ENCODE measurements around the gene EIF4G3. TPM values are rescaled to one million over a fixed set of nuclear protein-coding genes. Genes with fewer than 3 reads are reported as not detected.
"Not testable (repeated sequence)": the region's sequence is repeated elsewhere in the genome, so short reads cannot be mapped to it uniquely, and the experiment has no call there.

EIF4G3 gene, protein sequence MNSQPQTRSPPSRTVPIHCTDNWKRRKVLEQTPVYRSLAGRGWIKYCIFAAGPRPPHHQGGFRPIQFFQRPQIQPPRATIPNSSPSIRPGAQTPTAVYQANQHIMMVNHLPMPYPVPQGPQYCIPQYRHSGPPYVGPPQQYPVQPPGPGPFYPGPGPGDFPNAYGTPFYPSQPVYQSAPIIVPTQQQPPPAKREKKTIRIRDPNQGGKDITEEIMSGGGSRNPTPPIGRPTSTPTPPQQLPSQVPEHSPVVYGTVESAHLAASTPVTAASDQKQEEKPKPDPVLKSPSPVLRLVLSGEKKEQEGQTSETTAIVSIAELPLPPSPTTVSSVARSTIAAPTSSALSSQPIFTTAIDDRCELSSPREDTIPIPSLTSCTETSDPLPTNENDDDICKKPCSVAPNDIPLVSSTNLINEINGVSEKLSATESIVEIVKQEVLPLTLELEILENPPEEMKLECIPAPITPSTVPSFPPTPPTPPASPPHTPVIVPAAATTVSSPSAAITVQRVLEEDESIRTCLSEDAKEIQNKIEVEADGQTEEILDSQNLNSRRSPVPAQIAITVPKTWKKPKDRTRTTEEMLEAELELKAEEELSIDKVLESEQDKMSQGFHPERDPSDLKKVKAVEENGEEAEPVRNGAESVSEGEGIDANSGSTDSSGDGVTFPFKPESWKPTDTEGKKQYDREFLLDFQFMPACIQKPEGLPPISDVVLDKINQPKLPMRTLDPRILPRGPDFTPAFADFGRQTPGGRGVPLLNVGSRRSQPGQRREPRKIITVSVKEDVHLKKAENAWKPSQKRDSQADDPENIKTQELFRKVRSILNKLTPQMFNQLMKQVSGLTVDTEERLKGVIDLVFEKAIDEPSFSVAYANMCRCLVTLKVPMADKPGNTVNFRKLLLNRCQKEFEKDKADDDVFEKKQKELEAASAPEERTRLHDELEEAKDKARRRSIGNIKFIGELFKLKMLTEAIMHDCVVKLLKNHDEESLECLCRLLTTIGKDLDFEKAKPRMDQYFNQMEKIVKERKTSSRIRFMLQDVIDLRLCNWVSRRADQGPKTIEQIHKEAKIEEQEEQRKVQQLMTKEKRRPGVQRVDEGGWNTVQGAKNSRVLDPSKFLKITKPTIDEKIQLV (N-terminal part only)
- 36.5 TPM for total RNA-seq

DNA sequence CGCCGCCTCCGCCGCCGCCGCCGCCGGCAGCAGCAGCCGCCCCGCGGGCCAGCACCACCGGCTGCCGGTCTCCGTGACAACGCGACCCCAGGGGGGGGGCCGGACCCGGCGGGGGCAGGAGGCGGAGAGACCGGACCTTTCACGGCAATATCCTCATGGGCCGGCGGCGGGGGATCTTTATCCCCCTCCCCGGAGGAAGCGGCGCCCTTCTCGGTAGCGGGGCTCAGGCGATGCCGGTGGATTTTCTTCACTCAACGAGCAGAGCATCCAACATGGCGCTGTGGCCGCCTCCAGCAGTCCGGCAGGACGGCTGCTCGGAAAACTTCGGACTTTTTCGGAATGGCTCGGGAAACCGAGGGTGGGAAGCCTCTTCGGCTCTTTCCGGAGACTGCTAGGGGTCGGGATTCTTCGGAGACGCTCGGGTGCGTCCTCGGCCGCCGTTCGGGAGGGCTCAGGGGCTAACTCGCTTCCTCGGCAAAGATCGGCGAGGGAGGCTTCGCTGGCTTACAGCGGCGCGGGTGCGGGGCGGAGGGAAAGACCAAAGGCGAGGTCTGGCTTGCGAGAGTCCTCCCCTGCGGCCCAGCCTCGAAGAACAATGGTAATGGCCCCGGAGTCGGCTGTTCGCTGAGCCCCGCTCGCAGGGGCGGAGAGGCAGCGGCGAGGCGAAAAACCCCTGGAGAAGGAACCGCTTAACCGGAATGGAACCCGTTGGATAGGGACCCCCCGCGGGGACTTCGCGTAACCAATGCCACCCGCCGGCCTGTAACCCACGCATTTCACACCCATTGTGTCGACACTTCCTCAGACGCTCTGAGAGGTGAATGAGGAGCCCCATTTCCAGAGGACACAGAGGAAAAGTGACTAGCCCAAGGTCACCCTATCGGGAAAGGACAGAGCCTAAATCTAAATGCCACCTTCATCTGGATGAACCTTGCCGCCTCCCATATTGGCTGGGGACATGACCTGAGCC, at the start of gene EIF4G3:
Gene EIF4G3 (minus strand): TSS at position 312 of the 970 bp plus-strand sequence. CDS start 174,155 bp downstream, outside the sequence.
- peak; percentile 100 for DNase-seq

DNA sequence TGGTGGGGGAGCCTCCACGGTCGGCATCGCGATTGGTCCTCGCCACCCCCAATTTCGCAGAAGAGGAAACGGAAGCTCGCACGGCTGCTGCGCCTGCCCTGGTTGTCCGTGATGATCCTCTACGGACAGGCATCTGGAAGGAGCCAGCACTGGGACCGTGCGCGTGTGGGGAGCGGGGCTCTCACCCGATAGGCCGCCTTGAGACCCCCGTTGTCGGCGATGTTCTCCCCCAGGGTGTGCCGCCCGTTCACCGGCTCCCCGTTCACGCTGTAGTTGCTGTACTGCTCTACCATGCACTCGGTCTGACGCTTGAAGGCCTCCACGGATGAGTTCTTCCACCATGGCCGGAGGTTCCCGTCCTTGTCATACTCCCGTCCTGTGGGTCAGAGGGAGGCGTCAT, 48.4 kb upstream of the EIF4G3 start:
- no peak for DNase-seq

DNA sequence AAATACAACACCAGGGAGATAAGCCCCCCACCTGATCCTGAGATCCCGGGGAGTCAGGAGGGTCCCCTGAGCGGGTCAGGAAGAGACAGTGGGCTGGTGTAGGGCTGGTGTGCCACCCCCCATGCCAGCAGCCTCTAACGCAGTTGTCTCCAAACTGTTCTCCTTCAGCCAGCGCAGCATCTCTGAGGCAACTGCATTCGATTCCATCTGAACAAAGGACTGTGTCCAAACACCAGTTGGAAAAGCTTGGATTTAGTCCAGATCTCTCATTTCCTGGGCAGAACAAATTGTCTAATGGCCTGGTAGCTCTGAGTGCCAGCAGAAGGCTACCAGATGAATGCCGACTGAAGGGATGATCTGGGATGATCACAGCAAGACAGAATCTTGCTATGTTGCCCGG, 44.1 kb upstream of the EIF4G3 start:
- peak; percentile 83 for DNase-seq

- DNase-seq: no peak
Measured at GRCh38 chr1:21219674-21220073, 43.0 kb upstream of the EIF4G3 start.

- DNase-seq: peak; percentile 11
Measured at GRCh38 chr1:21217812-21218596, 41.3 kb upstream of the EIF4G3 start.

DNA sequence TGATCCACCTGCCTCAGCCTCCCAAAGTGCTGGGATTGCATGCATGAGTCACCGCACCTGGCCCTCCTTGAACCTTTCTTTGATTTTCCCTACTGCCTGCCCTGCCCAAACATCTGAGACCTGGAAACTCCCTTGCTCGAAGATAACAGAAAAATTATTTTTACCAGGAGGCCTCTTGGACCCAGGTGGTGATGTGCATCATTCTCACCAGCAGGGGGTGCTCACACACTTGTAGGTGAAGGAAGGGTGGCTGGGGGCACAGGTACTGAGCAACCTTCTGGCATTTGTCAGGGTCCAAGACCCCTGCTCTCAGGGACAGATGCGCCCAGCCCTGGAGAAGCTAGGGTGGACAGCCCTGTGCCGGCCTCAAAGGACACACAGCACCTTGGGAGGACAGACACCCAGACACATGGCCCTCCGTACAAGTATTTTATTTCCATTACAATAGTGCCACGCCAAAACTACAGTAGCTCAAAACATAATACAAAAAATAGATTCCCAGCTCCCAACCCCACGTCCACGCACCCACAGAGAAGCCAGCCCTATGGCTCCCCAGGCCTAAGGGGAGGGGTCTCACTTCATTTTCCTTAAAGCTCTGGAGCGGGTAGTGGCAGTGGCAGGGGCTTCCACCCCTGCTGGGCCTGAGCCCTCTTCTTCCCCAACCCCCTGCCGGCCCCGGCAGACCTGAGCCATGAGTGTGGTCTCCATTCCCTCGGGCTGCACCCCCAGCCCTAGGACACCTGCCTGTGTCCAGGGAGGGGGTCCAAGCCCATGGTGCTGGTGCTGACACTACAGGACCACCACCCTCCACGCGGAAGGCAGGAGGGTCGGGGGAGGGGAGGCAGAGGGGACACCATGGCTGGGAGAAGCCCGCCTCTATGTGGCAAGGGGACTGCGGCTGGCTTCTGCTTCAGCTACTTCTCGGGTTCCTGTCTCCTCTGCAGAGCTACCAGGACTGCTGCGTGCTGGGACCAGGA, 40.4 kb upstream of the EIF4G3 start:
- peak; percentile 37 for DNase-seq

GRCh38 chr1:21212126-21212525, 35.4 kb upstream of the EIF4G3 start:
- DNase-seq: no peak

DNA sequence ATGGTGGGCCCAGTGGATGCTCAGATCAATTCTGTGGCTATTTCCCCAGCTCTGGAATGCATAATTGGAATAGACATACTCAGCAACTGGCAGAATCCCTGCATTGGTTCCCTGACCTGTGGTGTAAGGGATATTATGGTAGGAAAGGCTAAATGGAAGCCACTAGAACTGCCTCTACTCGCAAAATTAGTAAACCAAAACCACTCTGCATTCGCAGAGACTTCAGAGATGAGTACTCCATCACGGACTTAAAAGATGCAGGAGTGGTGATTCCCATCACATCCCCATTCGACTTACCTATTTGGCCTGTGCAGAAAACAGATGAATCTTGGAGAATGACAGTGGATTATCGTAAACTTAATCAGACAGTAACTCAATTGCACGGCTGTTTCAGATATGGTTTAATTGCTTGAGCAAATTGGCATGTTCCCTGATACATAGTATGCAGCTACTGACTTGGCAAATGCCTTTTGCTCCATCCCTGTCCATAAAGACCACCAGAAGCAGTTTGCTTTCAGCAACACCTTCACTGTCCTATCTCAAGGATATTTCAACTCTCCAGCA, 31.5 kb upstream of the EIF4G3 start:
- not testable (repeated sequence) for DNase-seq

DNA sequence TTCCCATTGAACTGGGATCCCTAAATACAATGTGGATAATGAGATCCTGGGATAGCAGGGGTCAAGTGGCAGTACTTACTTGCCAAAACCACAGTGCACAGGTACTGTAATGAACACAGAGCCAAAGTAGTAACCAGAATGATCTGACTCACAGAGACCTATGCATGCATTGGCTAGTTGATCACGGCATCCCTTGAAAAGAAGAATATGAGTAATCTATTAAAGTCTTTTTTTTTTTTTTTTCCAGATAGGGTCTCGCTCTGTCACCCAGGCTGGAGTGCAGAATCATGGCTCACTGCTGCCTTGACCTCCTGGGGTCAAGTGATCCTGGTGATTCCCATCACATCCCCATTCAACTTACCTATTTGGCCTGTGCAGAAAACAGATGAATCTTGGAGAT, 29.4 kb upstream of the EIF4G3 start:
- DNase-seq: no peak

DNA sequence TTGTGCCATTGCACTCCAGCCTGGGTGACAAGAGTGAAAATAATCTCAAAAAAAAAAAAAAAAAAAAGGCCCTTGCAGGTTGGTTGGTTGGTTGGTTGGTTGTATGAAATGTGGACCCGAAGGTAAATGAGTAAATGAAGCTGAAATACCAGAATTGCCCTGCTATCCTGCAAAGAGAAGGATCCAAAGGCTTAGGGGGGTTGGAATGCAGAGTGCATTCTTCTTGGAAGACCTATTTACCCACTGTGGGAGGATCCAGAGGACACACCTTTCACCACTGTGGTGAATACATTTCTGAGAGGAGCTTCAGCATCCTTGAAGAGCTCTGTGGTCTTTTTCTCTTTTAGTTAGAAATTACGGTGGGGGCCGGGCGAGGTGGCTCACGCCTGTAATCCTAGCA, 28.7 kb upstream of the EIF4G3 start:
- DNase-seq: no peak

DNA sequence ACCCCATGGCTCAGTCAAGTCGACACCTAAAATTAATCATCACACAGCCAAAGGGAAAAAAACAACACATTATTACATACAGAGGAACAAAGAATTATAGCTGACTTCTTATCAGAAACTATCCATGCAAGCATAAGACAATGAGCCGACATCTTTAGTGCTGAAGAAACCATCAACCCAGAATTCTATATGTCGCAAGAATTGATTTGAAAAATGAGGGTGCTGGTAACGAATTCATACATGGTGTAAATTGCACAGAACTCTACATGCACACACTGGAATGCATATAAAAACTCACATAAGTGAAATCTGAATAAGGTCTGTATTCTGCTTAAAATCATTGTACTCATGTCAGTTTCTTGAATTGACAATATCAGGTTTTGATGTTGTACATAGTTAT, 25.0 kb upstream of the EIF4G3 start:
- DNase-seq: no peak

GRCh38 chr1:21201238-21201637, 24.5 kb upstream of the EIF4G3 start:
- not testable (repeated sequence) for DNase-seq

- DNase-seq: no peak
Measured at GRCh38 chr1:21200767-21201166, 24.1 kb upstream of the EIF4G3 start.

DNA sequence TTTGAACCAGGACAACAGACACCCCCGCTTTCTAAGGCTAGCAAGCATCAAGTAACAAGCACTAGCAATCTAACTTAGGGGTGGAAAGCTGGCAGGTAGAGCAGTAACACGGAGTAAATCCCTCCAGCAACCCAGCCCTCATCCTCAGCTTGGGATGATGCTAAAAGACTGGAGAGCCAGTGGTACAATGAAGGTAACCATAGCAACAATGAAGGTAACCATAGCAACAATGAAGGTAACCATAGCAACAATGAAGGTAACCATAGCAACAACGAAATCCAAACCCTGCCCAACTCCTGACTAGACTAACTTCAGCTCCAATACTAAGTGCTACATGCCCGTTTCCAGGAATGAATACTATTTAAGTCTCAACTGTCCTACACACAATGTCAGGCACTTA, 22.2 kb upstream of the EIF4G3 start:
- DNase-seq: no peak

- no peak for DNase-seq
Measured at GRCh38 chr1:21192871-21193270, 16.2 kb upstream of the EIF4G3 start.

- no peak for DNase-seq
Measured at GRCh38 chr1:21192284-21192683, 15.6 kb upstream of the EIF4G3 start.

DNA sequence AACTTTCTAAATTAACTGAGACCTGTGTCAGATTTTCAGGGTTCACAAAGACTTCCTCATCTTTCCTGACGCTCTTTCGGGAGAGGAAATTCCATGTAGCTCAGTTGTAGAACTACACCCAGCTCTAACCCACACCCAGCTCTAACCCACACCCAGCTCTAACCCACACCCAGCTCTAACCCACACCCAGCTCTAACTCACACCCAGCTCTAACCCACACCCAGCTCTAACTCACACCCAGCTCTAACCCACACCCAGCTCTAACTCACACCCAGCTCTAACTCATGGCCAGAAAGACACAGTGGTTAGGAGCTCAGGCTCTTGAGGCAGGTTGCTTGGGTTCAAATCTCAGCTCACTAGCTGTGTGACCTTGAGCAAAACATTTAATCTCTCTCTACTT, 14.1 kb upstream of the EIF4G3 start:
- not testable (repeated sequence) for DNase-seq

DNA sequence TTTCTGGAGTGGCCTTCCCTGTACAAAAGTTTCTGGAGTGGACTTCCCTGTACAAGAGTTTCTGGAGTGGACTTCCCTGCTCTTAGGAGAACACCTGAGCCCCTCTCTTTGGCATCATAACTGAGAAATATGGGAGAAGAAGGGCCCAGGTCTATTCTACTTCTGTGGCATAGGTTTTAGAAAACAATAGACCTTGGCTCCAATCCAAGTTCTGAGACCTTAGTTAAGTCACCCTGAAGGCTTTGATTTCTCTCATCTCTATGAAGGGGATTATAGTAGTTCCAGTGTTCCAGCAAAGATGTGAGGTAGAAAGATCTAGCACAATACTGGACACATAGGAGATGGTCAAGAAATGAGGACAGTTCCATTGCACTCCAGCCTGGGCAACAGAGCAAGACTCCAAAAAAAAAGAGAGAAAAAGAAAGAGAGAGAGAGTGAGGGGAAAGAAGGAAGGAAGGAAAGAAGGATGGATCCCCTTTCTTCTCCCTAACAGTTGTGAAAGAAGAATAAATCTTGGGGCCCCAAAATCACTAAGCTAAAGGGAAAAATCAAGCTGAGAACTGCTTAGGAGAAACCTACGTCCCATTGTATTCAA, 13.3 kb upstream of the EIF4G3 start:
- DNase-seq: no peak

- DNase-seq: no peak
Measured at GRCh38 chr1:21189421-21189820, 12.7 kb upstream of the EIF4G3 start.
